ENCODE results near the gene HECTD4.

DNA sequence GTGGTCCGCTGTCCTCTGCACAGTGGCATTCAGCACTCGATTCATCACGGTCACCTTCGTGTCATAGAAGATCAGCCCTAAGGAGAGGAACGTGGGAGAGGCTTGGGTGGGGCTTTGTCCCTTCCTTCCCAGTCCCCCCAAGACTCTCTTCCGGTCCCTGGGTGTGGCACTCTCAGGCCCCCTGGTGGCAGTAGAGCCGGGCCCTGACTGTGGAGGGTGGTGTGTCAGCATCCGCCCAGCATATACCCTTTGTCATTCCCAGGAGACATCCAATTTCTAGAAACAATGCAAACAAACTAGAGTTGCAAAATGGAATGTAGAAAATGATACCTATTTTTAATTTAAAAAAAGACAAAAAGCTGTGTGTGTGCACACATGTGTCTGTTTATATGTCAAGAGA, 211.9 kb downstream of the HECTD4 start:
- TF ChIP-seq CTCF (IDR thresholded peaks at IDR 0.05): no peak
- TF ChIP-seq, protein P1, sequence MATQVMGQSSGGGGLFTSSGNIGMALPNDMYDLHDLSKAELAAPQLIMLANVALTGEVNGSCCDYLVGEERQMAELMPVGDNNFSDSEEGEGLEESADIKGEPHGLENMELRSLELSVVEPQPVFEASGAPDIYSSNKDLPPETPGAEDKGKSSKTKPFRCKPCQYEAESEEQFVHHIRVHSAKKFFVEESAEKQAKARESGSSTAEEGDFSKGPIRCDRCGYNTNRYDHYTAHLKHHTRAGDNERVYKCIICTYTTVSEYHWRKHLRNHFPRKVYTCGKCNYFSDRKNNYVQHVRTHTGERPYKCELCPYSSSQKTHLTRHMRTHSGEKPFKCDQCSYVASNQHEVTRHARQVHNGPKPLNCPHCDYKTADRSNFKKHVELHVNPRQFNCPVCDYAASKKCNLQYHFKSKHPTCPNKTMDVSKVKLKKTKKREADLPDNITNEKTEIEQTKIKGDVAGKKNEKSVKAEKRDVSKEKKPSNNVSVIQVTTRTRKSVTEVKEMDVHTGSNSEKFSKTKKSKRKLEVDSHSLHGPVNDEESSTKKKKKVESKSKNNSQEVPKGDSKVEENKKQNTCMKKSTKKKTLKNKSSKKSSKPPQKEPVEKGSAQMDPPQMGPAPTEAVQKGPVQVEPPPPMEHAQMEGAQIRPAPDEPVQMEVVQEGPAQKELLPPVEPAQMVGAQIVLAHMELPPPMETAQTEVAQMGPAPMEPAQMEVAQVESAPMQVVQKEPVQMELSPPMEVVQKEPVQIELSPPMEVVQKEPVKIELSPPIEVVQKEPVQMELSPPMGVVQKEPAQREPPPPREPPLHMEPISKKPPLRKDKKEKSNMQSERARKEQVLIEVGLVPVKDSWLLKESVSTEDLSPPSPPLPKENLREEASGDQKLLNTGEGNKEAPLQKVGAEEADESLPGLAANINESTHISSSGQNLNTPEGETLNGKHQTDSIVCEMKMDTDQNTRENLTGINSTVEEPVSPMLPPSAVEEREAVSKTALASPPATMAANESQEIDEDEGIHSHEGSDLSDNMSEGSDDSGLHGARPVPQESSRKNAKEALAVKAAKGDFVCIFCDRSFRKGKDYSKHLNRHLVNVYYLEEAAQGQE (IDR thresholded peaks at IDR 0.05; ENCODE audit: insufficient read depth in 1 of 2, low read depth in 2 of 2, low read length in 1 of 2): no peak
- no peak for TF ChIP-seq POLR2AphosphoS5 (IDR thresholded peaks at IDR 0.05; ENCODE audit: low read depth, low read length)
- TF ChIP-seq SIN3A (IDR thresholded peaks at IDR 0.05; ENCODE audit: borderline replicate concordance, insufficient read depth, low read depth, low read length): no peak
- no peak for TF ChIP-seq TCF7L2 (IDR thresholded peaks at IDR 0.05; ENCODE audit: low read depth, low read length)

Data from Panc1 (cell line).